ENCODE measurements around the gene WNT4.
A peak's percentile ranks its signal among the peaks of the same experiment; 100 is the strongest.

WNT4 gene

GRCh38 chr1:22143065-22144033 lies at the start of gene WNT4:
Gene WNT4 (minus strand): TSS chr1:22143097. CDS start chr1:22142922, 175 bp downstream.
- peak; percentile 5 for DNase-seq

- no peak for DNase-seq
Observed at GRCh38 chr1:22190731-22191130, 47.8 kb upstream of the WNT4 start.

GRCh38 chr1:22190251-22190650 lies 47.4 kb upstream of the WNT4 start:
- no peak for DNase-seq

- no peak for DNase-seq
Observed at GRCh38 chr1:22189619-22190018, 46.7 kb upstream of the WNT4 start.

- DNase-seq = no peak
Observed at GRCh38 chr1:22188914-22189313, 46.0 kb upstream of the WNT4 start.

GRCh38 chr1:22188436-22188835 lies 45.5 kb upstream of the WNT4 start:
- DNase-seq = no peak

GRCh38 chr1:22186311-22186710 lies 43.4 kb upstream of the WNT4 start:
- no peak for DNase-seq

- no peak for DNase-seq
Observed at GRCh38 chr1:22184892-22185612, 42.2 kb upstream of the WNT4 start.

- no peak for DNase-seq
Observed at GRCh38 chr1:22184454-22184853, 41.6 kb upstream of the WNT4 start.

- no peak for DNase-seq
Observed at GRCh38 chr1:22182715-22183114, 39.8 kb upstream of the WNT4 start.

GRCh38 chr1:22179197-22179803 lies 36.4 kb upstream of the WNT4 start:
- no peak for DNase-seq

GRCh38 chr1:22177354-22178003 lies 34.6 kb upstream of the WNT4 start:
- no peak for DNase-seq

- no peak for DNase-seq
Observed at GRCh38 chr1:22176258-22176657, 33.4 kb upstream of the WNT4 start.

GRCh38 chr1:22174446-22175220 lies 31.7 kb upstream of the WNT4 start:
- DNase-seq = no peak

- no peak for DNase-seq
Observed at GRCh38 chr1:22171951-22172715, 29.2 kb upstream of the WNT4 start.

- DNase-seq = no peak
Observed at GRCh38 chr1:22169816-22170215, 26.9 kb upstream of the WNT4 start.

- no peak for DNase-seq
Observed at GRCh38 chr1:22168412-22168973, 25.6 kb upstream of the WNT4 start.

- no peak for DNase-seq
Observed at GRCh38 chr1:22166439-22166838, 23.5 kb upstream of the WNT4 start.

- no peak for DNase-seq
Observed at GRCh38 chr1:22164841-22165808, 22.2 kb upstream of the WNT4 start.

GRCh38 chr1:22163564-22163963 lies 20.7 kb upstream of the WNT4 start:
- no peak for DNase-seq

Measured in activated effector memory CD4-positive, alpha-beta T cell treated with Interleukin-2 at 50 U/mL for 16 hours (primary cell).